NB4 (cell line): ENCODE measurements around the gene HNRNPA1.
"Not testable (repeated sequence)": the region's sequence is repeated elsewhere in the genome, so short reads cannot be mapped to it uniquely, and the experiment has no call there.

Experiments used
- DNase-seq: peaks from one replicate; pipeline ENCODE4 v3.0.0; 2010; ENCODE audit warnings: low read depth
- H3K4me3 ChIP-seq: one replicate; pipeline ENCODE4 v1.5.1; 2011; ENCODE audit warnings: mild to moderate bottlenecking, low read depth, low read length, moderate library complexity
- CTCF ChIP-seq: IDR thresholded peaks from one replicate; pipeline ENCODE4 v1.5.1; 2012; ENCODE audit warnings: low read depth, low read length
- MYC ChIP-seq: IDR thresholded peaks from 2 replicates; pipeline ENCODE4 v1.6.1; 2011; ENCODE audit warnings: low read depth, low read length
- POLR2A ChIP-seq: IDR thresholded peaks from 2 replicates; pipeline ENCODE4 v1.6.1; 2011; ENCODE audit warnings: mild to moderate bottlenecking; ENCODE audit not compliant: insufficient read length; ENCODE audit errors: extremely low read depth
- TF ChIP-seq, protein P1 (sequence below): IDR thresholded peaks from 2 replicates; pipeline ENCODE4 v1.6.1; 2011; ENCODE audit warnings: low read depth, low read length

HNRNPA1 gene

DNA sequence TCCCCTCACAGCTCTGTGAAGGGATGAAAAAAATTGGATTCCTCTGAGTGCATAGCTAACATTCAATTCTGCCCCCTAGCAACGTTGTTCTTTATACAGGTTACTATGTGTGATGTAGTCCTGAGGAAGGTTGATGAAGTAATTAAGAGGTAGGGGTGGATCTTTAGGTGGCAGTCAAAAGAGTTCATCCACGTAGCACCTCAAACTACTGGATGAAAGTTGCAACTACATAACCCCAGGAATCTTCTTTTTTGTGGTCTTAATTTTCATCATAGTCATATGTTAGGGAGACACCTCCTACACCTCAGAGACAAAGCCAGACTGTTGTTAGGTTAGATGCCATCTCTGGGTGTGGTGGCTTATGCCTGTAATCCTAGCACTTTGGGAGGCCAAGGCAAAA, 30.5 kb downstream of the HNRNPA1 start:
- DNase-seq = no peak
- no peak overlapping the region for H3K4me3 ChIP-seq

GRCh38 chr12:54312309-54312708, 31.8 kb downstream of the HNRNPA1 start:
- not testable (repeated sequence) for H3K4me3 ChIP-seq, DNase-seq

More for the DNA sequence above, 30.5 kb downstream of the HNRNPA1 start:
- TF ChIP-seq, protein P1, sequence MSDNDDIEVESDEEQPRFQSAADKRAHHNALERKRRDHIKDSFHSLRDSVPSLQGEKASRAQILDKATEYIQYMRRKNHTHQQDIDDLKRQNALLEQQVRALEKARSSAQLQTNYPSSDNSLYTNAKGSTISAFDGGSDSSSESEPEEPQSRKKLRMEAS = no peak
- TF ChIP-seq POLR2A (no peak), MYC (no peak), CTCF (no peak)

- TF ChIP-seq, protein P1 = no peak
- TF ChIP-seq MYC (no peak), CTCF (no peak), POLR2A (no peak)
- no peak for DNase-seq
- H3K4me3 ChIP-seq = no peak overlapping the region
Observed at GRCh38 chr12:54321363-54321762, 40.8 kb downstream of the HNRNPA1 start.

DNA sequence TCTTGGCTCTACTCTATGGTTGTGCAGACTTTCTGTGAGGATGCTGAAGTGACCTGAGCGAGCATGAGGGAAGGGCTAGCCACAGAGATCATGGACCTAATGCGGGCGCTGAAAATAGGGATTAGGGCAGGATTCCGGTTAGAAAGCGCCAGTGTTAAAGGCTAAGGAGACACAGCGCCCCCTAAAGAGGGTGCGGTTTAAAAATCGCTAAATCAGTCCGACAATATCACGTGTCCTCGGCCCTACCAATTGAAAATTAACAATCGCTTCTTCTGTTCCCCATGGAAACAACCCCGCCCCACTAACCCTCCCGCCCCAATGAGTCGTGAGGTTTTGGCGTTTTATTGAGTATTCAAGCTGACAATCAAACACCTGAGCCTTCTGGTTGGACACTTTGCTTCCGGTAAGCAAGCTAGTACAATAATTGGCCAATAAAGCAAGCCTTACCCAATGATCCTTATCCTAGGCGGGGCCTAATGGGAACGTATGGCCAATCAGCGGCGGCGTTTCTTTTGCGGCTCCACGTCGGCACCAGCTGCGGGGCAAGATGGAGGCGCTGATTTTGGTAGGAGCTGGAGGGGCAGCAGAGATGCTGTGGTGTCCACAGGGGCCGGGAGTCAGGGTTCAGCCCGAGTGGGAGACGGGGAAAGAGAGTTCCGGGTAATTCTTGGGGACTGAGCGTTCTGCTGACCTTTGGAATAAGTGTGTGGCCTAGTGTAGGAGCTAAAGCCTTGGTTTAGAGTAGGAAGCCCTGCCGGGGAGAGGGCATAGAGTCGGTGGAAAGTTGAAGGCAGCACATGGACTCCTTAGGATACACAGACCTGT, 44.3 kb downstream of the HNRNPA1 start, which contains the start of gene COPZ1:
TSS of gene COPZ1 (plus strand) at position 515 of the 825 bp plus-strand sequence. CDS start at position 548, 33 bp downstream.
- peak within 1 kb of the TSS; percentile 96 for H3K4me3 ChIP-seq
- TF ChIP-seq CTCF (peak; percentile 74), POLR2A (peak; percentile 49), MYC (0 out of 2 replicates have a peak, but pooled peaks have one; percentile 29)
- TF ChIP-seq, protein P1 = peak; percentile 94
- DNase-seq = peak; percentile 100

- peak overlapping the region; percentile 96 for H3K4me3 ChIP-seq
- not testable (repeated sequence) for DNase-seq
Observed at GRCh38 chr12:54325442-54326109, 45.0 kb downstream of the HNRNPA1 start.

- TF ChIP-seq MYC = no peak
- TF ChIP-seq POLR2A = no peak
- H3K4me3 ChIP-seq = no peak overlapping the region
- no peak for DNase-seq
Observed at GRCh38 chr12:54328595-54329337, 48.2 kb downstream of the HNRNPA1 start.

- no peak for DNase-seq
- TF ChIP-seq CTCF (no peak), MYC (no peak), POLR2A (no peak)
- TF ChIP-seq, protein P1 = no peak
- H3K4me3 ChIP-seq = no peak overlapping the region
Observed at GRCh38 chr12:54329759-54330158, 49.2 kb downstream of the HNRNPA1 start.
